ENCODE results near the gene PROSER2. TPM values are rescaled to one million over a fixed set of nuclear protein-coding genes. Genes with fewer than 3 reads are reported as not detected.

Gene PROSER2
- total RNA-seq, 1 donor: 6.9 TPM

- H3K27me3 ChIP-seq (ENCODE audit: insufficient read depth, low read length): no peaks in the 10 kb centered on the region
- no peak for TF ChIP-seq CTCF (IDR thresholded peaks at IDR 0.05; ENCODE audit: extremely low read depth, low read depth, low read length)
- no peak overlapping the region for H3K4me3 ChIP-seq (ENCODE audit: insufficient read depth, low read length)
- peak; percentile 81 for DNase-seq (ENCODE audit: insufficient read length, low spot score, missing footprints)
- no peaks in the 10 kb centered on the region for H3K36me3 ChIP-seq (ENCODE audit: insufficient read depth, low read length)
- no peaks in the 10 kb centered on the region for H3K79me2 ChIP-seq (ENCODE audit: insufficient read depth, low read length)
- no peaks in the 10 kb centered on the region for H4K20me1 ChIP-seq (ENCODE audit: insufficient read depth, low read length)
- H3K4me1 ChIP-seq (ENCODE audit: insufficient read depth, low read length): no peaks in the 10 kb centered on the region
- no peak overlapping the region for H2AFZ ChIP-seq (ENCODE audit: low read length)
- H3K27ac ChIP-seq (ENCODE audit: low read depth, low read length): no peak overlapping the region
- H3K9me3 ChIP-seq (ENCODE audit: low read depth, low read length): no peaks in the 10 kb centered on the region
- no peak overlapping the region for H3K4me2 ChIP-seq (ENCODE audit: insufficient read depth, low read length)
Measured at GRCh38 chr10:11882646-11883375, 59.7 kb downstream of the PROSER2 start.

GRCh38 chr10:11884706-11885423, 61.7 kb downstream of the PROSER2 start:
- DNase-seq (ENCODE audit: insufficient read length, low spot score, missing footprints): peak; percentile 44
- H3K4me1 ChIP-seq (ENCODE audit: insufficient read depth, low read length): no peaks in the 10 kb centered on the region
- H4K20me1 ChIP-seq (ENCODE audit: insufficient read depth, low read length): no peaks in the 10 kb centered on the region
- no peak overlapping the region for H3K4me2 ChIP-seq (ENCODE audit: insufficient read depth, low read length)
- H3K27ac ChIP-seq (ENCODE audit: low read depth, low read length): no peak overlapping the region
- H3K36me3 ChIP-seq (ENCODE audit: insufficient read depth, low read length): no peaks in the 10 kb centered on the region
- no peak for TF ChIP-seq CTCF (IDR thresholded peaks at IDR 0.05; ENCODE audit: extremely low read depth, low read depth, low read length)
- no peak overlapping the region for H2AFZ ChIP-seq (ENCODE audit: low read length)
- no peaks in the 10 kb centered on the region for H3K79me2 ChIP-seq (ENCODE audit: insufficient read depth, low read length)
- no peak overlapping the region for H3K4me3 ChIP-seq (ENCODE audit: insufficient read depth, low read length)
- no peaks in the 10 kb centered on the region for H3K27me3 ChIP-seq (ENCODE audit: insufficient read depth, low read length)
- H3K9me3 ChIP-seq (ENCODE audit: low read depth, low read length): no peaks in the 10 kb centered on the region

GRCh38 chr10:11885437-11886137, 62.4 kb downstream of the PROSER2 start:
- Histone ChIP-seq H3K27me3 (ENCODE audit: insufficient read depth, low read length) (no peaks in the 10 kb centered on the region), H2AFZ (ENCODE audit: low read length) (no peak overlapping the region), H4K20me1 (ENCODE audit: insufficient read depth, low read length) (no peaks in the 10 kb centered on the region), H3K27ac (ENCODE audit: low read depth, low read length) (no peak overlapping the region), H3K4me1 (ENCODE audit: insufficient read depth, low read length) (no peaks in the 10 kb centered on the region), H3K79me2 (ENCODE audit: insufficient read depth, low read length) (no peaks in the 10 kb centered on the region), H3K4me3 (ENCODE audit: insufficient read depth, low read length) (no peak overlapping the region), H3K9me3 (ENCODE audit: low read depth, low read length) (no peaks in the 10 kb centered on the region), H3K36me3 (ENCODE audit: insufficient read depth, low read length) (no peaks in the 10 kb centered on the region), H3K4me2 (ENCODE audit: insufficient read depth, low read length) (no peak overlapping the region)
- peak; percentile 80 for DNase-seq (ENCODE audit: insufficient read length, low spot score, missing footprints)
- no peak for TF ChIP-seq CTCF (IDR thresholded peaks at IDR 0.05; ENCODE audit: extremely low read depth, low read depth, low read length)

- Histone ChIP-seq H2AFZ (ENCODE audit: low read length) (no peak overlapping the region), H3K4me3 (ENCODE audit: insufficient read depth, low read length) (no peak overlapping the region), H3K27me3 (ENCODE audit: insufficient read depth, low read length) (no peaks in the 10 kb centered on the region), H3K9me3 (ENCODE audit: low read depth, low read length) (no peaks in the 10 kb centered on the region), H3K27ac (ENCODE audit: low read depth, low read length) (no peak overlapping the region), H3K4me2 (ENCODE audit: insufficient read depth, low read length) (no peak overlapping the region), H4K20me1 (ENCODE audit: insufficient read depth, low read length) (no peaks in the 10 kb centered on the region), H3K79me2 (ENCODE audit: insufficient read depth, low read length) (no peaks in the 10 kb centered on the region), H3K4me1 (ENCODE audit: insufficient read depth, low read length) (no peaks in the 10 kb centered on the region), H3K36me3 (ENCODE audit: insufficient read depth, low read length) (no peaks in the 10 kb centered on the region)
- no peak for TF ChIP-seq CTCF (IDR thresholded peaks at IDR 0.05; ENCODE audit: extremely low read depth, low read depth, low read length)
- DNase-seq (ENCODE audit: insufficient read length, low spot score, missing footprints): no peak
Measured at GRCh38 chr10:11886138-11886474, 63.0 kb downstream of the PROSER2 start.
